Glutamatergic neuron (in vitro differentiated cells): ENCODE measurements around the gene KCNG2. TPM values are rescaled to one million over a fixed set of nuclear protein-coding genes. Genes with fewer than 3 reads are reported as not detected.

ENCODE experiments used
- DNase-seq: peaks from one replicate; pipeline ENCODE4 v3.0.0; 2022
- H3K27ac Mint-ChIP-seq: one replicate; pipeline ENCODE4 v1.8.0; 2020; ENCODE audit warnings: mild to moderate bottlenecking, mixed read lengths, inconsistent platforms; ENCODE audit not compliant: unreplicated experiment
- H3K27me3 Mint-ChIP-seq: one replicate; pipeline ENCODE4 v1.8.0; 2020; ENCODE audit warnings: mild to moderate bottlenecking, moderate library complexity, mixed read lengths, inconsistent platforms; ENCODE audit not compliant: unreplicated experiment
- H3K36me3 Mint-ChIP-seq: one replicate; pipeline ENCODE4 v1.8.0; 2020; ENCODE audit warnings: mild to moderate bottlenecking, mixed read lengths, inconsistent platforms; ENCODE audit not compliant: unreplicated experiment
- H3K4me1 Mint-ChIP-seq: one replicate; pipeline ENCODE4 v1.8.0; 2020; ENCODE audit warnings: mild to moderate bottlenecking, low read depth, mixed read lengths, inconsistent platforms; ENCODE audit not compliant: unreplicated experiment
- H3K4me3 Mint-ChIP-seq: one replicate; pipeline ENCODE4 v1.8.0; 2020; ENCODE audit warnings: mild to moderate bottlenecking, mixed read lengths, inconsistent platforms; ENCODE audit not compliant: unreplicated experiment
- H3K9me3 Mint-ChIP-seq: one replicate; pipeline ENCODE4 v1.8.0; 2020; ENCODE audit warnings: mild to moderate bottlenecking, moderate library complexity, mixed read lengths, inconsistent platforms; ENCODE audit not compliant: unreplicated experiment
- CTCF ChIP-seq: fragments of 200-600 bp; sonication (generic); IDR thresholded peaks from one replicate; pipeline ENCODE4 v1.5.0; 2021; ENCODE audit not compliant: partially characterized antibody, unreplicated experiment
- total RNA-seq: library from RNA; stranded (reverse); fragmentation: NEBNext Ultra II Directional; extraction: Animal tissue kit (Norgen Biotek cat#: 25700); gene quantifications from one replicate; pipeline ENCODE4 v1.2.1, GENCODE V29; 2021; ENCODE audit not compliant: unreplicated experiment

KCNG2 gene
- total RNA-seq, 1 donor from 2014 or later = 1.6 TPM

GRCh38 chr18:79869591-79870300 lies 72.0 kb downstream of the KCNG2 start:
- Mint-ChIP-seq H3K4me1 (peaks cover 4% of the 10 kb centered on the region), H3K9me3 (peaks cover 9% of the 10 kb centered on the region), H3K36me3 (no peaks in the 10 kb centered on the region), H3K27ac (no peak overlapping the region), H3K27me3 (peaks cover 3% of the 10 kb centered on the region), H3K4me3 (no peak overlapping the region)
- no peak for TF ChIP-seq CTCF
- no peak for DNase-seq

GRCh38 chr18:79870301-79871025 lies 72.7 kb downstream of the KCNG2 start:
- peaks cover 3% of the 10 kb centered on the region for H3K27me3 Mint-ChIP-seq
- H3K4me3 Mint-ChIP-seq = no peak overlapping the region
- H3K27ac Mint-ChIP-seq = no peak overlapping the region
- peaks cover 4% of the 10 kb centered on the region for H3K4me1 Mint-ChIP-seq
- H3K9me3 Mint-ChIP-seq = peaks cover 9% of the 10 kb centered on the region
- DNase-seq = no peak
- no peak for TF ChIP-seq CTCF
- H3K36me3 Mint-ChIP-seq = no peaks in the 10 kb centered on the region

- no peak overlapping the region for H3K4me3 Mint-ChIP-seq
- peaks cover 3% of the 10 kb centered on the region for H3K27me3 Mint-ChIP-seq
- H3K4me1 Mint-ChIP-seq = peaks cover 4% of the 10 kb centered on the region
- no peak for TF ChIP-seq CTCF
- peaks cover 9% of the 10 kb centered on the region for H3K9me3 Mint-ChIP-seq
- DNase-seq = no peak
- no peak overlapping the region for H3K27ac Mint-ChIP-seq
- H3K36me3 Mint-ChIP-seq = no peaks in the 10 kb centered on the region
These were observed 73.3 kb downstream of the KCNG2 start for GRCh38 chr18:79871026-79871390.

GRCh38 chr18:79871481-79872091 lies 73.8 kb downstream of the KCNG2 start:
- Mint-ChIP-seq H3K36me3 (no peaks in the 10 kb centered on the region), H3K4me1 (peaks cover 4% of the 10 kb centered on the region), H3K9me3 (peaks cover 9% of the 10 kb centered on the region), H3K27me3 (peaks cover 3% of the 10 kb centered on the region), H3K27ac (no peak overlapping the region), H3K4me3 (no peak overlapping the region)
- no peak for TF ChIP-seq CTCF
- DNase-seq = no peak
